ENCODE measurements around the gene BORA. TPM values are rescaled to one million over a fixed set of nuclear protein-coding genes. Genes with fewer than 3 reads are reported as not detected.

BORA gene
- total and polyA plus RNA-seq, 10 of the 15 experiments (the other 5 are each of a cell fraction or from before 2014, with no cell fraction given) = 15.1 to 38.7 (median 23.2) TPM

DNA sequence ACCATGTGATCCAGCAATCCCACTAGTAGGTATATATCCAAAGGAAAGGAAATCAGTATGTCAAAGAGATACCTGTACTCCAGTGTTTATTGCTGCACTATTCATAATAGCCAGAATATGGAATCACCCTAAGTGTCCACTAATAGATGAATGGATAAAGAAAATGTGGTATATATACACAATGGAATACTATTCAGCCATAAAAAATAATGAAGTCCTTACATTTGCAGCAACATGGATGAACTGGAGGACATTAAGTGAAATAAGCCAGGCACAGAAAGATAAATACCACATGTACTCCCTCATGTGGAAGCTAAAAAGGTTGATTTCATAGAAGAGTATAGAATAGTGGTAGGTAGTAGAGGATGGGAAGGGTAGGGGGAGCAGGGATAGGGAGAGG lies 23.5 kb downstream of the BORA start:
- no peak overlapping the region for H3K27ac ChIP-seq (ENCODE audit: control insufficient read depth, insufficient read depth)
- peaks cover 7 to 49% of the 10 kb centered on the region in 2 experiments for H3K36me3 ChIP-seq (ENCODE audit: control insufficient read depth in 2 of 2, insufficient read depth in 2 of 2, low read length in 1 of 2)
- no peak for TF ChIP-seq MXI1 (IDR thresholded peaks at IDR 0.05; ENCODE audit: low read depth, low read length)
- TF ChIP-seq CHD2 (IDR thresholded peaks at IDR 0.05; ENCODE audit: borderline replicate concordance, low read depth, low read length) = no peak
- TF ChIP-seq KAT2A (conservative IDR thresholded peaks at IDR 0.05; ENCODE audit: control insufficient read depth, low read depth, low read length) = no peak
- TF ChIP-seq, protein P1, sequence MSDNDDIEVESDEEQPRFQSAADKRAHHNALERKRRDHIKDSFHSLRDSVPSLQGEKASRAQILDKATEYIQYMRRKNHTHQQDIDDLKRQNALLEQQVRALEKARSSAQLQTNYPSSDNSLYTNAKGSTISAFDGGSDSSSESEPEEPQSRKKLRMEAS (IDR thresholded peaks at IDR 0.05; ENCODE audit: low read depth, low read length) = no peak
- TF ChIP-seq SP1 (IDR thresholded peaks at IDR 0.05; ENCODE audit: low read depth, low read length) = no peak
- TF ChIP-seq SIN3A (IDR thresholded peaks at IDR 0.05; ENCODE audit: low read depth, low read length) = no peak
- TF ChIP-seq BCL11A (IDR thresholded peaks at IDR 0.05; ENCODE audit: low read depth, low read length) = no peak
- no peak for TF ChIP-seq TAF1 (IDR thresholded peaks at IDR 0.05; ENCODE audit: borderline replicate concordance, low read depth, low read length)
- no peak for TF ChIP-seq TCF3 (IDR thresholded peaks at IDR 0.05; ENCODE audit: borderline replicate concordance, insufficient read depth, low read depth, low read length)
- TF ChIP-seq HCFC1 (IDR thresholded peaks at IDR 0.05; ENCODE audit: low read length) = no peak
- in situ Hi-C loops (cut with MboI) = no loop called here
- no TSS peak for BruUV-seq (replicated peaks)
- DNase-seq (ENCODE audit: low read depth, low spot score) = no peak
- H2AFZ ChIP-seq (ENCODE audit: control insufficient read depth, low read depth, low read length) = no peak overlapping the region
- intact Hi-C loops (cut with micrococcal nuclease; ENCODE audit: unreplicated experiment) = no loop called here
- POLR2A ChIA-PET = no interaction called here
- H3K79me2 ChIP-seq (ENCODE audit: control insufficient read depth, insufficient read depth, low read length) = no peaks in the 10 kb centered on the region; the same call in 1 of the 2 replicates
- H3K27me3 ChIP-seq (replicated peaks in 1 of 2; ENCODE audit: control insufficient read depth in 2 of 2, insufficient read depth in 2 of 2, low read length in 1 of 2) = no peaks in the 10 kb centered on the region
- H3K9ac ChIP-seq (ENCODE audit: control insufficient read depth, insufficient read depth, low read length) = no peak overlapping the region
- CTCF ChIA-PET = interaction anchor here (1.5 kb wide), 1 partner anchor 11 kb away, joined by 3 read pairs; no protein-coding TSS in a partner anchor
- FAIRE-seq = no peak
- no peaks in the 10 kb centered on the region; the same call in 2 of the 3 replicates for H3K9me3 ChIP-seq (replicated peaks; ENCODE audit: control insufficient read depth, insufficient read depth, low read length)
- ATAC-seq = no peak
- SMC1A ChIA-PET (ENCODE audit: uncharacterized antibody, unreplicated experiment) = interaction anchor here (0.7 to 1.6 kb wide), 2 partner anchors 12 to 15 kb away, joined by 3 to 4 read pairs; no protein-coding TSS in a partner anchor
- H3K4me1 ChIP-seq (ENCODE audit: control insufficient read depth, insufficient read depth, low read length) = no peaks in the 10 kb centered on the region
- no peaks in the 10 kb centered on the region for H4K20me1 ChIP-seq (ENCODE audit: control insufficient read depth, insufficient read depth)
- H3K4me2 ChIP-seq (ENCODE audit: control insufficient read depth, insufficient read depth) = no peak overlapping the region
- RAD21 ChIA-PET (ENCODE audit: unreplicated experiment) = no interaction called here
- no peak overlapping the region for H3K4me3 ChIP-seq
